GM23248 (cell line): ENCODE data around the gene TMEM217. TPM values are rescaled to one million over a fixed set of nuclear protein-coding genes. Genes with fewer than 3 reads are reported as not detected.
"Not testable (repeated sequence)": the region's sequence is repeated elsewhere in the genome, so short reads cannot be mapped to it uniquely, and the experiment has no call there.

Source experiments
- DNase-seq: peaks from one replicate; pipeline ENCODE4 v3.0.0-alpha.2; 2015
- H2AFZ ChIP-seq: fragments of 200-600 bp; sonication (generic); 2 replicates; pipeline ENCODE4 v1.6.1; 2016; ENCODE audit warnings: antibody characterized with exemption
- H3F3A ChIP-seq: fragments of 200-600 bp; sonication (generic); 2 replicates; pipeline ENCODE4 v1.6.1; 2016; ENCODE audit warnings: mild to moderate bottlenecking, antibody characterized with exemption, mixed run types; ENCODE audit not compliant: insufficient read depth
- H3K27ac ChIP-seq: fragments of 200-600 bp; sonication (generic); 2 replicates; pipeline ENCODE4 v1.5.1; 2016; ENCODE audit warnings: mild to moderate bottlenecking
- H3K27me3 ChIP-seq: fragments of 200-600 bp; sonication (generic); replicated peaks from 2 replicates; pipeline ENCODE4 v1.6.1; 2016; ENCODE audit warnings: mild to moderate bottlenecking; ENCODE audit not compliant: insufficient read depth
- H3K36me3 ChIP-seq: fragments of 200-600 bp; sonication (generic); 2 replicates; pipeline ENCODE4 v1.6.1; 2016; ENCODE audit warnings: low read depth, mild to moderate bottlenecking
- H3K4me1 ChIP-seq: fragments of 200-600 bp; sonication (generic); 2 replicates; pipeline ENCODE4 v1.6.1; 2016; ENCODE audit warnings: mild to moderate bottlenecking; ENCODE audit not compliant: insufficient read depth
- H3K4me2 ChIP-seq: fragments of 200-600 bp; sonication (generic); one replicate; pipeline ENCODE4 v1.6.1; 2016; ENCODE audit warnings: mild to moderate bottlenecking; ENCODE audit not compliant: unreplicated experiment
- H3K4me3 ChIP-seq: fragments of 200-600 bp; sonication (generic); 2 replicates; pipeline ENCODE4 v1.5.1; 2016; ENCODE audit warnings: mild to moderate bottlenecking
- H3K79me2 ChIP-seq: fragments of 200-600 bp; sonication (generic); 2 replicates; pipeline ENCODE4 v1.6.1; 2016; ENCODE audit warnings: mild to moderate bottlenecking; ENCODE audit not compliant: insufficient read depth
- H3K9ac ChIP-seq: fragments of 200-600 bp; sonication (generic); 2 replicates; pipeline ENCODE4 v1.6.1; 2016; ENCODE audit warnings: mild to moderate bottlenecking
- H3K9me2 ChIP-seq: fragments of 200-600 bp; sonication (generic); 2 replicates; pipeline ENCODE4 v1.6.1; 2016; ENCODE audit warnings: mixed run types, mild to moderate bottlenecking, moderate library complexity; ENCODE audit not compliant: insufficient read depth
- H3K9me3 ChIP-seq: fragments of 200-600 bp; sonication (generic); one replicate; pipeline ENCODE4 v1.6.1; 2017; ENCODE audit warnings: low read depth
- H4K20me1 ChIP-seq: fragments of 200-600 bp; sonication (generic); 2 replicates; pipeline ENCODE4 v1.6.0; 2016; ENCODE audit not compliant: insufficient read depth
- EZH2 ChIP-seq: fragments of 200-600 bp; sonication (generic); IDR thresholded peaks from 2 replicates; pipeline ENCODE4 v1.6.1; 2018; ENCODE audit warnings: antibody characterized with exemption, mild to moderate bottlenecking; ENCODE audit not compliant: insufficient read depth, poor library complexity, severe bottlenecking
- EZH2phosphoT487 ChIP-seq: fragments of 200-600 bp; sonication (generic); IDR thresholded peaks from 2 replicates; pipeline ENCODE4 v1.6.1; 2018; ENCODE audit warnings: antibody characterized with exemption, moderate library complexity, mild to moderate bottlenecking, low read depth; ENCODE audit not compliant: insufficient read depth
- WGBS, 2 experiments: methylation state at CpG; one replicate each; pipeline ENCODE4 v1.1.6; 2015 to 2017; ENCODE audit warnings: low lambda C conversion rate in 2 of 2, low coverage in 1 of 2; ENCODE audit errors: missing lambda C conversion rate in 2 of 2; 5-methylcytosine and 5-hydroxymethylcytosine counted together
- in situ Hi-C: fragments of 300-500 bp; cut with MboI; formaldehyde crosslinking; loops from 2 replicates; pipeline ENCODE4 v1.15.0; 2020
- polyA plus RNA-seq: library from polyadenylated mRNA; unstranded; fragments of >200 nt; fragmentation: Nextera tagmentation; extraction: Ambion mirVana; gene quantifications from 2 replicates; pipeline ENCODE4 v1.2.1, GENCODE V29; 2016
- total RNA-seq: library from RNA; depleted of rRNA; stranded (reverse); fragments of >200 nt; shearing (Covaris generic); gene quantifications from 2 replicates; pipeline ENCODE4 v1.2.3, GENCODE V29; 2014

TMEM217 gene
- total and polyA plus RNA-seq, 2 experiments from 2014 or later = 1.2 to 6.5 TPM

DNA sequence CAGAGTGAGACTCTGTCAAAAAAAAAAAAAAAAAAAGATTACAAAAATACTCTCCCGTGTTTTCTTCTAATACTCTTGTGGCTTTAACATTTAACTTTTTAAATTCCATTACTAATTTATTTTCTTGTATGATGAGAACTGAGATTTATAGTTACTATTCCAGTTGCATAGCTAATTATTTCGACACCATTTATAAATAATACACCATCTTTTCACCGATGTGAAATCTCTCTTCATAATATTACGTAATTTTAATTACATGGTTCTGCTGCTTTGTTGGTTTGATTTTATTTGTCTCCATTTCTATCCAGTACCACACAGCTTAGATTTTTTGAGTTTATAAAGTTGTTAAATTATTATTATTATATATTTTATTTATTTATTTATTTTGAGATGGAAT is 42.0 kb upstream of the TMEM217 start:
- no peaks in the 10 kb centered on the region for H3K27me3 ChIP-seq
- TF ChIP-seq EZH2 (no peak), EZH2phosphoT487 (no peak)
- no peak for DNase-seq
- H3K4me2 ChIP-seq = no peak overlapping the region
- no peaks in the 10 kb centered on the region for H3K4me1 ChIP-seq
- H3K36me3 ChIP-seq = peaks cover 6% of the 10 kb centered on the region
- peaks cover 3% of the 10 kb centered on the region; the same call in 1 of the 2 replicates for H3F3A ChIP-seq
- no peak overlapping the region for H2AFZ ChIP-seq
- H3K4me3 ChIP-seq = no peak overlapping the region
- H3K9me3 ChIP-seq = no peaks in the 10 kb centered on the region
- H4K20me1 ChIP-seq = no peaks in the 10 kb centered on the region
- in situ Hi-C loops = no loop called here
- H3K9me2 ChIP-seq = no peaks in the 10 kb centered on the region
- 85 to 86% methylated on average over 4 of the region's 4 CpGs for WGBS, 2 experiments
- no peak overlapping the region for H3K27ac ChIP-seq
- H3K79me2 ChIP-seq = no peaks in the 10 kb centered on the region
- H3K9ac ChIP-seq = no peak overlapping the region

DNA sequence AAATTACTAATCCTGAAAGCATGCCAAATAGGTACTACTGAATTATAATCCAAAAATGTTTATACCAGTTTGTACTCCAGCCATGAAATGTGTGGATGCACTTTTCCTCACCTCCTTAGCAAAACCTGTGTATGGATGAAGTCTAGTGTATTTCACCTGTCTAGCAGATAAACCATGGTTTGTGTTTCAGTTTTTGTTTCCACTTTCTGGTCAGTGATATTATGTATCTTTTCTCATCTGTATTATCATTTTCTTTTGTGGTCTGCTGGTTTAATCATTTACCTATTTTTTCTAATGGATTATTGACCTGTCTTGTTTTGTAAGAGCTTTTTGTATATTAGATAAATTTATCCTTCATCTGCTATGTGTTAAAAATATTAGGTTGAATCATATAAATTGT is 41.0 kb upstream of the TMEM217 start:
- H3K27ac ChIP-seq = no peak overlapping the region
- H3K36me3 ChIP-seq = peaks cover 6% of the 10 kb centered on the region
- H3K4me3 ChIP-seq = no peak overlapping the region
- H3K4me2 ChIP-seq = no peak overlapping the region
- H3K27me3 ChIP-seq = no peaks in the 10 kb centered on the region
- TF ChIP-seq EZH2 (no peak), EZH2phosphoT487 (no peak)
- H2AFZ ChIP-seq = no peak overlapping the region
- DNase-seq = no peak
- in situ Hi-C loops = no loop called here
- H3K9me2 ChIP-seq = no peaks in the 10 kb centered on the region
- H3F3A ChIP-seq = peaks cover 3% of the 10 kb centered on the region; the same call in 1 of the 2 replicates
- H3K79me2 ChIP-seq = no peaks in the 10 kb centered on the region
- H3K9me3 ChIP-seq = no peaks in the 10 kb centered on the region
- no peak overlapping the region for H3K9ac ChIP-seq
- no peaks in the 10 kb centered on the region for H3K4me1 ChIP-seq
- H4K20me1 ChIP-seq = no peaks in the 10 kb centered on the region

DNA sequence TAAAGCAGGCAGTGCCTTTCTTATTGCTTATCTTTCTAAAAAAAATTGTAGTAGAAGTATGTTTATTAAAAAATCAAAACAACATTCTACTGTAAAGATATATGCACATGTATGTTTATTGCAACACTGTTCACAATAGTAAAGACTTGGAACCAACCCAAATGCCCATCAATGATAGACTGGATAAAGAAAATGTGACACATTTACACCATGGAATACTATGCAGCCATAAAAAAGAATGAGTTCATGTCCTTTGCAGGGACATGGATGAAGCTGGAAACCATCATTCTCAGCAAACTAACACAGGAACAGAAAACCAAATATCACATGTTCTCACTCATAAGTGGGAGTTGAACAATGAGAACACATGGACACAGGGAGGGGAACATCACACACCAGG is 39.7 kb upstream of the TMEM217 start:
- H3K9me2 ChIP-seq, H3K27ac ChIP-seq, H3K9me3 ChIP-seq, H3K4me1 ChIP-seq, H2AFZ ChIP-seq, in situ Hi-C loops, H3K4me3 ChIP-seq, H3K4me2 ChIP-seq, DNase-seq, H3K79me2 ChIP-seq, H4K20me1 ChIP-seq, H3K27me3 ChIP-seq, H3K9ac ChIP-seq, H3F3A ChIP-seq: not testable (repeated sequence)
- H3K36me3 ChIP-seq = peaks cover 15% of the 10 kb centered on the region

GRCh38 chr6:37293426-37293825 is 35.5 kb upstream of the TMEM217 start:
- Histone ChIP-seq H2AFZ (no peak overlapping the region), H3K27ac (no peak overlapping the region), H3K36me3 (peaks cover 36% of the 10 kb centered on the region), H3K9me2 (no peaks in the 10 kb centered on the region), H3K9ac (no peak overlapping the region), H3K4me3 (no peak overlapping the region), H3K4me1 (no peaks in the 10 kb centered on the region), H3K79me2 (no peaks in the 10 kb centered on the region), H3K9me3 (no peaks in the 10 kb centered on the region), H3K4me2 (no peak overlapping the region), H4K20me1 (no peaks in the 10 kb centered on the region; the same call in 1 of the 2 replicates), H3F3A (no peaks in the 10 kb centered on the region), H3K27me3 (no peaks in the 10 kb centered on the region)
- in situ Hi-C loops = no loop called here
- TF ChIP-seq EZH2phosphoT487 (no peak), EZH2 (no peak)
- DNase-seq = no peak

DNA sequence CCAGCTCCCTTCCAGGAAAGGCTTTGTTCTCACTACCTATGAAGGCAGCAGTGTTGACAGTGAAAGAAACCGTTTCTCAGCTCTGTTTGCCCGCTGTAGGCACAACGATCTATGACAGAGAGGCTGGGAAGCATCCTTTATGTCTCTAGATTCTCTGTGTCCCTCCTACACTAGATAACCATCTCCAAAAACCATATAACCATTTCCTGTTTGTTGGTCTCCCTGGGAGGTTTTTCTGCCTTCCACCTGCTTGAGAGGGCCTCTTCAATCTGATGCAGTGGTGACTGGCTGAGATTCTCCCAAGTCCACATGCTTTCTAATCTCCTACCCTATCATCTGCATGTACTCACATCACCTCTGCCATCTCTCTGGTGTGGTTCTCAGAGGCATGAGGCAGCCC is 32.0 kb upstream of the TMEM217 start:
- in situ Hi-C loops = no loop called here
- 95 to 96% methylated on average over 3 of the region's 3 CpGs for WGBS, 2 experiments
- DNase-seq = no peak
- no peaks in the 10 kb centered on the region; the same call in 1 of the 2 replicates for H4K20me1 ChIP-seq
- H3F3A ChIP-seq = no peaks in the 10 kb centered on the region
- no peaks in the 10 kb centered on the region for H3K79me2 ChIP-seq
- no peaks in the 10 kb centered on the region for H3K27me3 ChIP-seq
- H3K27ac ChIP-seq = no peak overlapping the region
- TF ChIP-seq EZH2phosphoT487 (no peak), EZH2 (no peak)
- H3K4me3 ChIP-seq = no peak overlapping the region
- peaks cover 48% of the 10 kb centered on the region; the same call in 1 of the 2 replicates for H3K36me3 ChIP-seq
- no peak overlapping the region for H3K9ac ChIP-seq
- no peak overlapping the region for H3K4me2 ChIP-seq
- H3K4me1 ChIP-seq = no peaks in the 10 kb centered on the region
- H3K9me2 ChIP-seq = no peaks in the 10 kb centered on the region
- no peak overlapping the region for H2AFZ ChIP-seq
- H3K9me3 ChIP-seq = no peaks in the 10 kb centered on the region
